Measurements from ENCODE around the gene PKN1.
"Not testable (repeated sequence)": the region's sequence is repeated elsewhere in the genome, so short reads cannot be mapped to it uniquely, and the experiment has no call there.

PKN1 gene

DNA sequence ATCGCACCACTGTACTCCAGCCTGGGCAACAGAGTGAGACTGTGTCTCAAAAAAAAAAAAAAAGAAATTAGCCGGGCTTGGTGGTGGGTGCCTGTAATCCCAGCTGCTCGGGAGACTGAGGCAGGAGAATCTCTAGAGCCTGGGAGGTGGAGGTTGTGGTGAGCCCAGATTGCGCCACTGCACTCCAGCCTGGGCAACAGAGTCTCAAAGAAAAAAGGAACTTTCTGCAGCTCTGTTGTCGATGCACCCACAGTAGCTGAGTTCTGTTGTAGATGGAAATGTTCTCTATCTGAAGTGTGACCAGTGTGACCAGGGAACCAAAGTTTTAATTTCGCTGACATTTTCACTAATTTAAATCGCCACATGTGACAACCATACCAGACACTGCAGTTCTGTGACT lies 29.3 kb downstream of the PKN1 start:
- DNase-seq = not testable (repeated sequence)

DNA sequence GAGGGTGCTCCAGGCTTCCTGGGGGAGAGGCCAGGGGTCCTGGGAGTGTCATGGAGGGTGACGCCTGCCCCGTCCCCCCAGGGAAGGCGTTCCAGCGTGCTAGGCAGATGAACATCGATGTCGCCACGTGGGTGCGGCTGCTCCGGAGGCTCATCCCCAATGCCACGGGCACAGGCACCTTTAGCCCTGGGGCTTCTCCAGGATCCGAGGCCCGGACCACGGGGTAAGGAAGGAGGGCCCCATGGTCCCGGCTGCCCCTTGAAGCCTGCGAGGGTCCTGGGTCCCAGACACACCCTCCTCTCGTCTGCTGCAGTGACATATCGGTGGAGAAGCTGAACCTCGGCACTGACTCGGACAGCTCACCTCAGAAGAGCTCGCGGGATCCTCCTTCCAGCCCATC lies 30.6 kb downstream of the PKN1 start:
- DNase-seq = no peak

DNA sequence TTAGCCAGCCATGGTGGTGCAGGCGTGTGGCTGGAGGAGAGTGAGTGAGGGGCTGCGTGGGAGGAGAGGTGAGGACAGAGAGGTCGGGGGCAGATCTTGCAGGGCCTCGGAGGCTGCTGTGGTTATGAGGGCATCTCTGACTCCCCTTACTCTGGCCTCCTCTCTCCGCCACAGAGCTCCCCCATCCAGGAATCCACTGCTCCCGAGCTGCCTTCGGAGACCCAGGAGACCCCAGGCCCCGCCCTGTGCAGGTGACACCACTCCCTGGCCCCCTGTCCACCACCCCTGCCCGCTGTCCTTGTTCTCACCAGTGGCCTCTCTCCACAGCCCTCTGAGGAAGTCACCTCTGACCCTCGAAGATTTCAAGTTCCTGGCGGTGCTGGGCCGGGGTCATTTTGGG lies 34.3 kb downstream of the PKN1 start:
- DNase-seq = no peak

- no peak for DNase-seq
Observed at GRCh38 chr19:14467816-14468215, 34.7 kb downstream of the PKN1 start.

DNA sequence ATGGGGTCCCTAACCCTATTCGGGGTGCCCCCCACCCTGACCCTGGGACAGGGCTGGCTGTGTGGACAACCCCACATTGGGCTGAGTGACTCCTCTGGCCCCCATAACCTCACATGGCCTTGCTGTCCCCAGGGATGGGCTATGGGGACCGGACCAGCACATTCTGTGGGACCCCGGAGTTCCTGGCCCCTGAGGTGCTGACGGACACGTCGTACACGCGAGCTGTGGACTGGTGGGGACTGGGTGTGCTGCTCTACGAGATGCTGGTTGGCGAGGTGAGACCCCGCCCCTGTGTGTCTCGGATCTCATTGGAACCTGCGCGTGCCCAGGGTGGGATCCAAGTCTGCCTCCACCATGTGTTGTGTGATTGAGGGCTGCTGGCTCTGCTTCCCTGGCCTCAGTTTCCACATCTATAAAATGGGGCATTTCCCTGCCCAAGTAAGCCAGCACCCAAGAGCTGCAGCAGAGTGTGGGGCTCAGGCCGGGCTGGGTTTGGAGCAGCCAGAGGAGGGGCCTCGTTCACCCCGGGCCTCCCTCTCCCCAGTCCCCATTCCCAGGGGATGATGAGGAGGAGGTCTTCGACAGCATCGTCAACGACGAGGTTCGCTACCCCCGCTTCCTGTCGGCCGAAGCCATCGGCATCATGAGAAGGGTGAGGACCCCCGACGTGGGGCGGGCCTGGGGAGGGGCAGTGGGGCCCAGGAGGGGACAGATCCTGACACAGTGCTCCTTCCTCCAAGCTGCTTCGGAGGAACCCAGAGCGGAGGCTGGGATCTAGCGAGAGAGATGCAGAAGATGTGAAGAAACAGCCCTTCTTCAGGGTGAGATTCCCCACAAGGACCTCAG lies 37.1 kb downstream of the PKN1 start:
- no peak for DNase-seq

- no peak for DNase-seq
Observed at GRCh38 chr19:14471436-14472187, 38.5 kb downstream of the PKN1 start.

DNA sequence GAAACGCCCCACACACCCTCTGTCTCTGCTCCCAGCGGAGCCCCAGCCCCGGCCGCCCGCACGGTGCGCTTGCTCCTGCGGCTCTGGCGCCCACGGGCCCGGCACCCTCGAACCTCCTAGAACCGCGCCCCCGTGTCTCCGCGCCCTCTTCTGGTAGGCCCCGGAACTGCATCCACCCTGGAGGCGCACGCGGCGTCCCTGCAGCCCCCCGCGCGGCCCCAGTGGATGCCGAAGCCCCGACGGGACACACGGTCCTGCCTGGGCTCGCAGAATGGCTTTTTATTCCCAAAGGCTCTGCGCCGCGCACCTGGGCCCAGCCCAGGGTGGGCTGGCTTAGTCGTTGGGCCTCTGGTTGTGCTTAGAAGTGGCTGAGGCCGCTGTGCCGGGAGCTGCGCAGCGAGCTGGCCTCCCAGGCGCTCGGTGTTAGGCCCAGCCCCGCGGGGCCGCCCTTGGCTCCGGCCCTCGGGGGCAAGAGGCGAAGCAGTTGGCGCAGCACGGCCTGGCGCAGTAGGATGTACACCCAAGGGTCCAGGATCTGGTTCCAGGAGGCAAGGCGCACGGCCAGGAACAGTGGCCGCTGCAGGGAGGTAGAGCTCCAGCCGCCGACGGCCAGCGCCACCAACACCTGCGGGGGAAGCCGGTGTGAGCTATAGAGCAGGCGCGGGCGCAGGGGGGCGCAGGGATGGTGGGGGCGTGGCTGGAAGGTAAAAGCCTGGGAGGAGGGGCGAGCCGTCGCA lies 39.3 kb downstream of the PKN1 start:
- DNase-seq = peak in 38 of 56 donors; percentile 8 to 72 (median 36)

DNA sequence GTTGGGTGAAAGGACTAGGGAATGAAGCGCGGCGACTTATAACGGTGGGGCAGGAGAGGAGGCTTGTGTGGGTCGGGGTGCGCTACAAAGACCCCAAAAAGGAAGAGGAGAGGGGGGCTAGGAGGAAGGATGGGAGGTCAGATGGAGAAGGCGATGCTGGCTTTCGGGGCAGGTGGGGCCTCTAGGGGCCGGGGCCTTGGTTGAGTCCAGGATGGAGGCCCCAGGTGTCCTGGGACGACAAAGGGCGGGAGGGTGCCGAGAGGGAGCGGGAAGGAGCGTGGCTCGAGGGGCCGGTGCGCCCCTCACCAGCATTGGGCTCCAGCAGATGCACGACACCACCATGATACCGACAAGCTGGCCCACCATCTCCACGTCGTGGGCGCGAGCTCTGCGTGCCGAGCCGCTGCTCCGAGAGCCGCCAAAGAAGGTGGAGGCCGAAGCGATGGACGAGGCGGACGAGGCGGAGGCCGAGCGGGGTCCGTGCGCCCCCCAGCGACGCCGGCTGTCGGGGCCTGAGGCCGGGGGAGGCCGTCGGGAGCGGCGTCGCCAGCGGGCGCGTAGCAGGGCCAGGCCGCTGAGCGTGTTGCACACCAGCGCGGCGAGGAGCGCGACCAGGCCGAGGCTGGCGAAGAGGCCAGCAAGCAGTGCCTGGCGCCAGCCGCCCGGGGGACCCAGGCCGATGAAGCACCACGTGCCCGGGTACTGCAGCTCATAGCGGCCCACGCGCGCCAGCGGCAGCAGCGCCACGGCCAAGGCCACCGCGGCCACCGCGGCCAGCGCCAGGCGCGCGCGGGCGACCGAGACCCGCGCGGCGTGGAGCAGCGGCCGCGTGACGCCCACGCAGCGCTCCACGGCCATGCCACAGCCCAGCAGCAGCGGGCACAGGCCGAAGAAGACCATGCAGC lies 40.2 kb downstream of the PKN1 start:
- DNase-seq = peak in 4 of 56 donors; percentile 20 to 49 (median 30)

DNA sequence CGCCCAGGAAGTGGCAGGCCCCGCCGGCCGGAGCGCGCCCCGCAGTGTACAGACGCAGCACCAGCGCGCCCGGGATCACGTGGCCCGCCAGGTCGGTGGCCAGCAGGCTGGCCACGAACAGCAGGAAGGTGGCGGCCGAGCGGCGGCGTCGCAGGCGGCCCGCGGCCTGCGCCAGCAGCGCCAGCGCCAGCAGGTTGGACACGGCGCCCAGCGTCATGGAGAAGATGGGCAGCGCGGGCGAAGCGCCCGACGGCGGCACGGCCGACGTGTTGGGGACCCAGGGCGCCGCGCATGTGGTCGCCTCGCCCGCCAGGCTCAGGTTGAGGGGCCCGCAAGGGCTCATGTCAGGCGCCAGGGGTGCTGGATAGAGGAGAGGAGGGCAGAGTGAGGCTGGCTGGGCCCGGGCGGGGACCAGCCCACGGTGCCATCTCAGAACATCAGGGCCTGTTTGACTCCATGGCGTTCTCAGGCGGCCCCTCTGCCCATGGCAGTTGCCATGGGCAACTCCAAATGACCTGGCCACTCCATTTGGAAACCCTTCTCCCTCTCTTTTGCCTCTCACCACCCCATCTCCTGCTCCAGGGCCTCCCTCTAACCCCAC lies 41.0 kb downstream of the PKN1 start:
- peak in 8 of 56 donors; percentile 15 to 52 (median 30) for DNase-seq

DNA sequence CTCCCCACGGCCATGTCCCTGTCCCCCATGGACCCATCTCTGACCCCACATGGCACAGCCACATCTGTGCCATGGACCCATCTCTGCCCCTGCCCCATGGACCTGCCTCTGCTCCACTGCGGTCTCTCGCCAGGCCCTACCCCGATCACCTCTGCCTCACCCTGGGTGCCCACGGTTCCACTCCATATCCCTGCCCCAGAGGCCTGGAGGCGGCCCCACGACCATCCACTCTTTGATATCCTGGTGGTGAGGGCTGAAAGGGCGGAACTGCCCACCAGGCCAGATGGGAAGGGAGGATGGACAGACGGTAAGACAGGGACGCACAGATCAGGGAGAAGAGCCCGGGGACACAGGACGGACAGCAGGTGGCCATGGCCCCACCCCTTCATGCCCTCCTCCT lies 41.7 kb downstream of the PKN1 start:
- no peak for DNase-seq

DNA sequence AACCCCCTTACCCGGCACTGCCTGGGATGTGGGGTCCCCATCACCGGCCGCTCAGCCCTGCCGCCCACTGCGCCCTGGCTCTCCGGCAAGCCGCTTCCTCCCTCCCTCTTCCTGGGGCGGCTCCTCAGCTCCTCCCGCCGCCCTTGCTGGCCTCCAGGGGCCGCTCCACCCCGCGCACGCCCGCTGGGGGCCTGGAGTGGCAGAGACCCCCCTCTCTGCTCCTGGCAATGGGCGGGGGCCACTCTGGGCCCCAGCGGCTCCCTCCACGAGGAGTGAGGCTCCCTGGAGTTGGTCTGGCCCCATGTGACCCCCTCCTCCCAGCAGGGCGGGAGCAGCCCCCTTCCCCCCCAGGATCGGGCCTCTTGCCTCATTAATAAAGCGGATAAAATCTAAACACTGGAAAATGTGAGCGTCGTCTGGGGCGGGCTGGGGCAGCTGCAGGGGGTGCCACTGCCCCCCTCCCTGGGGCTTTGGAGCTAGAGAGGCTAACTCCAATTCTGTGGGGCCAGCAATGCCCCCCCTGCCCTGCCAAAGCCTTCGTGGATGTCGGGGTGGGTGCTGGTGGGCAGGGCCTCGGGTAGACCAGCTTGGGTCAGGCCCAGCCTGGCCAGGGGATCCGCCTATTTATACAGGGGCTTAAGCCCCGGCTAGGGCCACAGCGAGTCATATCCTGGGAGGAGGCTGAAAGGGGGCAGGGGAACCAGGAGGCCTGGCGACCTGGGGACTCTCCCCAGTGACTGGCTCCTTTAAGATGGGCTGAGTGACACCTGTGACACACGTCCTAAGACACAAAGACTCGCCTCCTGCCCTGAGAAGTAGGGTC lies 42.4 kb downstream of the PKN1 start, which contains the start of gene PTGER1:
TSS of gene PTGER1 (minus strand) at position 104 of the 823 bp plus-strand sequence. CDS start 1,034 bp downstream, outside the sequence.
- DNase-seq = no peak

DNA sequence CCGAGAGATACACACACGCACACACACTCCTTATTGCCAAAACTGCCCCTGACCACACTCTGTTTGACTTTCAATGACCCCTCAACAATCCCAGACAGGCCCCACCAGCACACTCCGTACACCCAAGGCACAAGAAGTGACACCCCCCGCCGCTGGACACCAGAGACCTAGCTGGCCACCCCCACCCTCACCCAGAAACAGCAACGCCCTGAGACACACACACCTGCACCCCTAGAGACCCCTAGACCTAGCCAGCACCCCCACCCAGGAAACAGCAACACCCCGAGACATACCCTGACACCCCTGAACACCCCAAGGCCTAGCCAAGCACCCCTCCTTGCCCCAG lies 43.2 kb downstream of the PKN1 start:
- no peak for DNase-seq

DNA sequence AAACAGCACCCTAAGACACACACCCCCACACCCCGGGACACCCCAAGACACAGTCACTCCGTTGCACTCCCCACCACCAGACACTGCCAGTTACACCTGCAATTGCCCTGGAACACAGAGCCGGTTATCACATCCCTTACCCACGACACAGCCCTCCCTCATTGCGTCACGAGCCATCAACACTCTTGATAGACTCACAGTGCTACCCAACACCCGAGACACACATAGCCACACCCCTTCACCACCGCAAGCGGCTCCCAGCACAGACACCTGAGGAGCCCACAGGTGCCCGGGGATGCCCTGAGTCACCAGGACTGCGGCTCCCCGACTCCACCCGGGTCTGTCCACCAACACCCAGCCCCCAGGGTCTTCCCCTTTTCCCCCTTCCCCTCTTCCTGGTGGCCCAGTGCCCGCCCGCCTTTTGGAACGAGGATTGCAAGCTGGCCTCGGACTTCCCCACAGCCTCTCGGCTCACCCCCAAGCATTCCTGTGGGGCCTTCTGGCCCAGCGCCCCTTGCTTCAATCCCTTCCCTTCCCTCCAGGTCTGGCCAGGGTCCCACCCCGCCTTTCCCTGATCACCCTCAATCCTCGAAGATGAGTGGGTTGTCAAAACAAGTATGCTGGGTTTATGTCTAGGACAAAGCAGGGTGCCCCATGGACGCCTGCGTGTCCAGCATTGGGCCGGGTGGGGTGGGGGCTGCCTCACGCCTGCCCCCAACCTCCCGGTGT lies 43.7 kb downstream of the PKN1 start:
- no peak for DNase-seq

DNA sequence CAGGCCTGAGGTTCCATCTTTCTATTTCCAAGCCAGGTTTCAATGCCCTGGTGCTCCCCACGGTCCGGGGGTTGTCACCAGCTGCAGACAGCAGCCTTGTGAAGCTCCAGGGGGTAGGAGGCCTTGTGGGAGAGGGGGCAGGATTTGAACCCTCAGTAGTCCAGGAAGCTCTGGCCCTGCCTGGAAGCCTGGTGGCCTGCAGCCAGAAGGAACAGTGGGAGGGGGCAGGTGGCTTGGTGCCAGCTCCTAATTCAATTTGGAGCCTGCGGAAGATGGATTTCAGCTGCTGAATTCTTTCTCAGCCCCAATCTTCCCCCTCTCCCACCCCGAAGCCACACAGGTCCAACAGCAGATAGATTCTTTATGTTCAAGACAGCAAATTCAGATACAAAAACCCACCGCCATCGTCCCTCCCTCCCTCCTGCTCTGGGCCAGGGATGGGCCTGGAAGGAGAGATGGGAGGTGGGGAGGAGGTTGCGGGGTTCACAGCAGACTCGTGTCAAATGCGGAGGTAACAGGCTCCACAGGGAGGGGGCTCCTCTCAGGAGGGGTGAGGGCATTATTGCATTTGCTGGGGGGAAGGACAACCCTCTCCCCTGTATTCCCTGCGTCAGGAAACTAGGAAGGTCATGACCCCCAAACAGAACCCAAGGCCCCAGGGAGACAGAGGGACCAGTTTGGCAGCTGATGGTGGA lies 44.5 kb downstream of the PKN1 start:
- no peak for DNase-seq

DNA sequence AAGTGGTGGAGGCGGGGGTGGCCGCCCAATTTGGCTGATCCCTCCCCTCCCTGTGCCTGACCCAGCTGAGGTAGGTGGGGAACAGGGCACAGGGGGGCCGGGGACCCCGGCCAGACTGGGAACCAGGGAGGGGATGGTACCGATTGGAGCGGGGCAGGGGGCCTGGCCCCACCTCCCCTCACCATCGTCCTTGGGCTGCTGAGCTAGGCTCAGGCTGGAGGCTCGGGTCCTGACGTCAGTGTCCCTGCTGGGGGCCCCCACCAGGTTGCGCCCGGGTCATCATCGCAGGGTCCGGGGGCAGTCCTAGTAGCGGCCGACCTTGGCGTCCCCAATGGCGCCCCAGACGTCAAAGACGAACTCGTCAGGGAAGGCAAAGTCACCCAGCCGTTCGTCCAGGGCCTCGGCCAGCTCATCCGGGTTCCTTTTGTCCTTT lies 45.0 kb downstream of the PKN1 start:
- no peak for DNase-seq

GRCh38 chr19:14479309-14479974 lies 46.3 kb downstream of the PKN1 start:
- no peak for DNase-seq

GRCh38 chr19:14479975-14480699 lies 47.0 kb downstream of the PKN1 start:
- DNase-seq = peak in 5 of 56 donors; percentile 12 to 46 (median 17)

Data from amygdala (tissue), 56 donors.